ENCODE measurements around the gene KRTAP19-1.

GRCh38 chr21:30448514-30448913 is 31.7 kb downstream of the KRTAP19-1 start:
- no peak for TF ChIP-seq CTCF (IDR thresholded peaks at IDR 0.05)
- TF ChIP-seq SIN3A (IDR thresholded peaks at IDR 0.05; ENCODE audit: borderline replicate concordance, insufficient read depth, low read depth, low read length): no peak
- no peak for TF ChIP-seq REST (IDR thresholded peaks at IDR 0.05; ENCODE audit: insufficient read depth in 1 of 2, low read depth in 2 of 2, low read length in 1 of 2)

All from Panc1 (cell line).